Measurements from ENCODE around the gene PPFIBP1.

PPFIBP1 gene

DNA sequence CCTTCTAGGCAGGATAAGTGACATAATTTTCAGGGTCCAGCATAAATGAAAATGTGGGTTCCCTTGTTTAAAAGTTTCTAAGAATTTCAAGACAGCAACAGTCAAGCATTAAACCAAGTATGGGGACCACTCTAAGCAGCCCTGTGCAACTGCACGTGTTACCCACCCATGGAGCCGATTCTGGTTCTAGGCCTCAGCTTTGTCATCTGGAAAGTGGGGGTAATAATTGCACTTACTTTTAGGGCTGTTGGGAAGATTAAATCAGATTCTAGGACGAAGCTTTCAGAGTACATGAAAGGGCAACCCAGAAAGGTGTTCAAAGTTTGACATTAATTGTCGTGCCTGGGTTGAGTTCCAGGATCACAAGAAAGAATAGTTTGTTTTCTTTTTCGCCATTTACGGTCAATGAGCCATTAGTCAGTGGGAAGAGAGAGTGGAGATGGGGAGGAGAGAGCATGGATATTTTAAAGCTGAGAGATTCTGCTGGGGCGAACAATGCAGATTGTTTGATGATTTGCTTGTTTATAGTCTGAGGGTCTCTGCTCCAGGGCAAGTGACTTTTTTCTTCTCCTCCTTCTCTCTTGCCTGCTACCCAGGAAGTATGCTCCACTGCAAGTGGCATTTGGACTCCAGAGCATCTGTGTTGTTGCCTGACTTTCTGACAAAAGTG lies 10.7 kb upstream of the PPFIBP1 start:
- peak in 1 of 3 experiments; percentile 40 for DNase-seq

DNA sequence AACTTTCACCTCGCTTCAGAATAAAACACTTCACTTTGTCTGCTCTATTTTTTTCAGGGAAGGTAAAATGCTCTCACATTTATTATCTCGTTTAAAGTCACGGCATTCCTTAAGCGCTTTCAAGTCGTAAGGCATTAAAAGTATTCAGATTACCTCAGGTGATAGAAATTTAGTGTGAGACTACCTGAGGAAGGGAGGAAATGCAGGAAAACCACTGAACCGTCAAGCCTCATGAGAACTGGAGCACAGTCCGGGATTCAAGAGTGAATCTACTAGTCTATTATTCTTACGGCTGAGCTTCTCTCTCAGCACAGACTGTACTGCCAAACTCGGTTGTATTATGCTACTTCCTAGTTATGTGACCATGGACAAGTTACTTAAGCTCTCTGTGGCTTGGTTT lies 8.3 kb upstream of the PPFIBP1 start:
- DNase-seq, result no peak

DNA sequence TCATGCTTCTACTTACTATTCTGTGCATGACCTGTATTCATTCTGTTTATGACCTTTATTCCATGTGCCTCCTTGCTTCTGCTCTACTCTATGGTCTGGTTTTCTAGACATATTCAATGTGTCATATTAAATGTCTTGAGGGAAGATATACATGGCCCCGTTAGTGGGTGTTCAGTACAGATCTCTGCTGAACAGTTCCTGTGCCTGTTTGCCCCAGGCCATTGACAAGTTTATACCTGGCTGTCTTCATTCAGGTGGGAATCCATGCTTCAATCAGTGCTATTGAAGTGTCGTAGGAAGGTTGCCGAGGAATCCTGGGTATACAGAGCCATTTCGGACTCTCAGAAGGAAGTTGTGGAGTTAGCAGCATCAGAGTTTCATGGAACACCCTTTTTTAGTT lies 7.4 kb upstream of the PPFIBP1 start:
- DNase-seq, result no peak

DNA sequence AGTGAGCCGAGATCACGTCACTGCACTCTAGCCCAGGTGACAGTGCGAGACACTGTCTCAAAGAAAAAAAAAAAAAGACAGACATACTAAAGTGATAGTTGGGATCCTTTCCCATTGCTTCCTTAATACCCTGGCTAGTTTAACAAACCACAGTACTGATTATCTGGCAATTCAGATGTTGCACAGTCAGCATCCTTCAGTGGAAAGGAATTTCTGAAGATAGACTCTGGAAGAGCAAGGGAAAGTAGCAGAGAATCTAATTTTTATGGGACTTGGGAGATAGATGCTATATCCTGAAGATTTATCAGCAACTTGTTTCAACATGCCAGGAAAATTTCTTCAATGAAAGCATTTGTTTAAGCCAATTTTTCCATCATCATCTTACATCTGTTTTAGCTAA lies 6.5 kb upstream of the PPFIBP1 start:
- DNase-seq, result no peak

DNA sequence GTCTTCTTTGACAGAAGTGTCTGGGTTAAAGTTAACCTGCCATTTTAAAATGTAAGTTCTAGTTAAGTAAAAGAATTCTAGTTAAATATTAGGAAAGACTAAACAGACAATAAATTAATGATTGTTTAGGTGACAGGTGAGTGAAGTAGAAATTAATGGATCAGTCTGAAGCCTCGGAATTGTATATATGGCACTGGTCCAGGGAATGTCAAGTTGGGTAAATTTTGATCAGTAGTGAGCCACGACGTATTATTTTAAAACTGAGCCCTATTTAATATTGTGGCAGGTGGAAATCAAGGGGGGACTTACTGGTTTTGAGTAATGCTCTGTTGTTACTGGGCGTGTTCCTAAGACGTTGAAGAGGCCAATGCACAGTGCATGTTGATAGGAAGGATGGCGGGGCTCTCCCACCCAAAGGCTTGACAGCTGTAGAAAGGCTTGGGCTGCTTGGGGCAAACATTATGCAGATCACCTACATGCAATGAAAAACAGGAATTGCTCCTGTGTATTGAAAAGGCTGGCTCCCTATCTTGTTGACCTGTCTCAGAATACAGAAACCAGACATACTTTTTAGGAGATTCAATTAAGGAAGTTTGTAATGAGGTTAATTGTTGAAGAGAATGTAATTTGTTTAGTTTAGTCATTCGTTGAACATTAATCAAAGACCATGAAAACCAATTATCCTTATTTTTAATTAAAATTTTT lies 5.9 kb upstream of the PPFIBP1 start:
- DNase-seq, result peak in 1 of 3 experiments; percentile 38

DNA sequence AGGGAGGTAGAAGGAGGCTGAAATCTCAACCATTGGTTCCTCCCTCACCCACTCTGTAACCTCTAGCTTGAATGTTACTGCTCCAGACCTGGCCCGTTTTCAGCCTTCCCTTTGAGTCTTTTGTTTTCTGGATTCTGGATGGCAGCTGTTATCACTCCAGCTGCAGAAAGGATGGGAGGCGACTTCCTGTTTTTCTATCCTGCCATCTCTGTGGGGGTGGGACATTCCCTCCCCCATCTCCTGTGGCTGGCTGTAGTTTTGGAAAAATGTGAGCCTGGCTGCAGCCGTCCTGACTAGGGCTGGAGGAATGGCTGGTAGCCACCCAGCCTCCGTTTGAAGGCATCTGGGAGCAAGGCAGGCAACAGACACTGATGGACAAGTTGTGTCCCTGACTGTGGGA lies 2.9 kb upstream of the PPFIBP1 start:
- DNase-seq, result no peak

DNA sequence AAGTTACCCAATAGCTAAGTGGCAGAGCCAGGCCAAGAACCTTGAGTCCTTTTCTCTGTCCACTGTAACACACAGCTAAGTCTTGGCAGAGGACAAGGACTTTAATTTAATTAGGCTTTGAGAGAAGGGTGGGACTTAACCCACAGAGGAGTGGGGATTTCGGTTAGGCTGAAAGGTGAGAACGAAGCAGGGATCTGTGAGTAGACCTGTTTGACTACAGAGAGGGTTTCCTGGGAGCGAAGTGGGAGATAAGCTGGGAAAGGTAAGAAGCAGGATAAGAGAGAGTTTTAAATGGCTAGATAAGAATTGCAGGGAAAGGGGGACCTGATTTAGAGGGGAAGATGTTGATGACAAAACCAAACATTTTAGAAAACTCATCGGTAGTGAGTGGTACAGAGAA lies 2.0 kb upstream of the PPFIBP1 start:
- DNase-seq, result no peak

DNA sequence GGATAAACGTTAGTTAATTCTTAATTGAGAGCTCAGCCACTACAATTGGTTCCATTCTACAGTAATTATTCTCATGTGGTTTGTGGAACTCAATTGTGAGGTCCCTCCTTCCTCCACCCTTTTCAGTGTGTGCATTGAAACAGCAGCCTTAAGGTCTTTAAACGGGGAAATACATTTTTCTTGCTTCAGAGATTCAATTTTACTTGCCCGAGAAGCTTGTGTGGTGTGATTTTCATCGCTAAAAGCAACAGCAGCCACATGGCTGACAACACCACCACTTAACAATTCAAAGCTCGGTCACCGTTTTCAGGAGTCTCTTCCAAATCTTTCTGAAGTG lies 733 bp upstream of the PPFIBP1 start:
- no peak for DNase-seq

DNA sequence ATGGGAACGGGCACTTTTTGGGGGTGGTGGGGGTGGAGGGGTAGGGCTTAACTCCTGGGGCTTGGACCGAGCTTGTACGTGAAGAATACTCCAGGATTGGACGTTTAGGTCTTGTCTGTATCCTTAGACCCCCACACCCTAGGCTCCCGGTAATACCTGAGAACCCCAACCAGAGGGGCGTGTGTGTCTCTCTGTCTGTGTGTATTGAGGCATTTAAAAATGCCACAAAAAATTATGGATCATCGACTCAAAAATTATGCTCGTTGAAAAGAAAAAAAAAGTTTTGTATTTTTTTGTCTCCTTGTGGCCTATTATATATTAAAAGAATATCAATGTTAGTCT lies 459 bp downstream of the PPFIBP1 start:
- DNase-seq, result no peak

DNA sequence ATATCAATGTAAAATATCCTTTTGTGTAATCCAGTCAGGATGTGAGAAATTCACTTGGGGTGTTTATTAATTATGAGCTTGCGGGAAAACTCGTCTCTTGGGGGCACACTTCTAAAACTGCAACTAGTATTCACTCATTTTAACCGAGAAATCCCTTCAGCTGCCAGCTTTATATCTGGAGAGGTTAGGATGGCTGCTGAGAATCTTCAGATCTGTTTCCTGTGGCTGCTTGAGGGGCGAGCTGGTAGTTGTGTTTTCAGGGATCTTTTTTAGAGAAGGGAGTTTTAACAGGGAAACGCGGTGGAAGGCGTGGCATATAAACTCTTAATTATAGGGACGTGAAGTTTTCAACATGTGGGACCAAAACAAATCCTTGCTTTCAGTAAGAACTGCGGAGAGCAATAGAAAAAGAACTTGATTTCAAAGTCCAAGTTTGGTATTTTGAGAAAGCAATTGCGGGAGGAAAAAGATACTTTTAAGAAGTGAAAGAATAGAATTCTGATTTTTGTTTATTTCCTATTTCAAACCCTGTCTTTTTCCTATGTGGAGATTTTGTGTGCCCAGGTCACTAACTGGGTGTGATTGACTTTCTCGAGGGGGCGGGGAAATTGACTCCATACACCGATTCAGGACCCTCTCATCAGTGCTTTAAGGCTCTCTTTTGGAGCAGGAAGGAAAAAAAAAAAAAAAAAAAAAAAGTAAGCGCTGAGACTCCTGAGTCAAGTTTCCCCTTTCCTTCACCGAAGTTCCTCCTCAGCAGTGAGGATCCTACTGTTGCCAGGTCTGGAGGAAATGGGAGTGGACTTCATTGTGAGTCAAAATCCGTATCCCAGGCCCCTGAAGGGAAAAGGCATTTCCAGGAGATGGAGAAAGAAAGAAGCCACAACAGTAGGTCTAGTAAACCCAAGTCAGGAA lies 1.1 kb downstream of the PPFIBP1 start:
- DNase-seq, result peak in 1 of 3 experiments; percentile 50

DNA sequence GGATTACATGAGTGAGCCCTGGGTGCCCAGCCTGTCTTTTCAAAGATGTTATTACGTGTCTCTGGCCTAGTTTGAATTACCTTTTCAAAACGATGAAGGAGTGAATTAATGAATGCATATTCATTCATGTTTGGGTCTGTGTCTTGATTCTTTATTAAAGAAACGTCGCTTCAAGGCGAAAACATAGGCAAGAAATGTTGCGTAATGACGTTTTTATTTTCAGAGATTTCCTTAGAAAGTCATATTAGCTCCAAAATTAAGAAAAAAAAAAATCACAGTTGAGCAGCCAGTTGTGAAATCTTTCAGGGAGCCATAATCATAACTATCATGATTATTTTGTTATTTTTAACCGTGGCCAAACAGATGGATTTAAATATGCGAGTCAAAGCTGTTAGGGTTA lies 3.5 kb downstream of the PPFIBP1 start:
- DNase-seq, result no peak

DNA sequence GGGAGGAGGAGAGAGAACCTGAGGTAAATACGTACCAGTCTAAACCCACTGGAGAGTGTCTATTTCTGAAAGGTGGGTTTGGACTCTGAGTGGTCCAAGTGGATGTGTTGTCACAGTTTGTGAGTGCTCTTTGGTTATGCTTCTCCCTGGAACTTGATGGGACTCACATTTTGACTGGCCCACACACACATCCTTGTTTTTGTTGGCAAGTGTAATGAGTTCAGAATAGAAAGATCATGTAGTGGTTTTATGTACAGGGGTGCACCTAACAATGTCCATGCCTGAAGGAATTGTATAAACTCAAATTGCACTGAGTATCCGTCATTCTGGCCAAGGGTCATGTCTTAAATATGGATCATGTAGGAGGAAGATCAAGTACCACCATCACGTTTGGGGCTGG lies 4.8 kb downstream of the PPFIBP1 start:
- no peak for DNase-seq

DNA sequence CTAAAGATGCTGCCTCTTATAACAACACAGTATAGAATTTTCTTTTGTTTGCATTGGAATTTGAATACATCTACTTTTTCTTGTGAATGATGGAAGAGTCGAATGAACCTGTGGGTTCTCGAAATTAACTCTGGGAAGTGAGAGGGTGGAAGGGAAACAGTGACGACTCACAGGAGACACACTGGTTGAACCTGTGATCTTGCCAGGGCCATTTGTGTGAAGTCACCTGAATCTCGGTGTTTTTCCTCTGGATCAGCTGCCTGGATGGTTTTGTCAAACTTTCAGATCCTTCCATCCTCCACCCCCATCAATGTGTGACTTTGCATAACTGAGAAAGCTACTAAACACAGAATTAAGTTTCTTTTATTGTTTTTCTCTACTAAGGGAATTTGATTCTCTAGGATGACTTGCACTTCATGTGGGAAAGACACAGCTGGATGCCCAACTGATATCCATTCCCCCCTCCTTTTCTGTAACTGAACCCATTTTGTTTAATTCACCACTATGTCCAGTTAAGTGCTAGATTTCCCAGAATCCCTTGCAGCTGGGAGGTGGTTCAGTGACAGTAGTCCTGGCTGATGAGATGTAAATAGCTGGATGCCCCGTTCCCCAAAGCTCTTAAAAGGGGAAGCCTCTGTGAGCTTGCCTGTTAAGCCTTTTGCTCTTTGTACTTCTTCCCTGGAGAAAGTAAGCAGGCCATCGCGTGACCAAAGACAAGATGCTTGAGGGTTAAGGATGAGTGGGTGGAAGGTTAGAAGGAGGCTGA lies 6.3 kb downstream of the PPFIBP1 start:
- DNase-seq, result no peak

DNA sequence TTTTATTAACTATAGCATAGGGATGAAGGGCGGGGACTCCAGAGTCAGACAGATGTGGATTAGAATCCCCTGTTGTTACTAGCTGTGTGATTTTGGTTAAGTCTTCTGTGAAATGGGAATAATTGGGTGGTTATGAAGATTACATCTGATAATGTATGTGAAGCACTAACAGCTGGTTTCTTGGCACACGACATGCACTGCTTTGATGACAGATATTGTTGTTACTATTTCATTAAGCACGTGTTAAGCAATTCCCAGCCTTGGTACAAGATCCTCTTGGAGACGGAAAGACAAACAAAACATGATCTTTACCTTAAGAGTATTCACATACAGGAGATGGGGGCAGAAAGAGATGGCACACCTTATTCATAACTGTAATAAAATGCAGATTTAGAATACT lies 7.9 kb downstream of the PPFIBP1 start:
- no peak for DNase-seq

DNA sequence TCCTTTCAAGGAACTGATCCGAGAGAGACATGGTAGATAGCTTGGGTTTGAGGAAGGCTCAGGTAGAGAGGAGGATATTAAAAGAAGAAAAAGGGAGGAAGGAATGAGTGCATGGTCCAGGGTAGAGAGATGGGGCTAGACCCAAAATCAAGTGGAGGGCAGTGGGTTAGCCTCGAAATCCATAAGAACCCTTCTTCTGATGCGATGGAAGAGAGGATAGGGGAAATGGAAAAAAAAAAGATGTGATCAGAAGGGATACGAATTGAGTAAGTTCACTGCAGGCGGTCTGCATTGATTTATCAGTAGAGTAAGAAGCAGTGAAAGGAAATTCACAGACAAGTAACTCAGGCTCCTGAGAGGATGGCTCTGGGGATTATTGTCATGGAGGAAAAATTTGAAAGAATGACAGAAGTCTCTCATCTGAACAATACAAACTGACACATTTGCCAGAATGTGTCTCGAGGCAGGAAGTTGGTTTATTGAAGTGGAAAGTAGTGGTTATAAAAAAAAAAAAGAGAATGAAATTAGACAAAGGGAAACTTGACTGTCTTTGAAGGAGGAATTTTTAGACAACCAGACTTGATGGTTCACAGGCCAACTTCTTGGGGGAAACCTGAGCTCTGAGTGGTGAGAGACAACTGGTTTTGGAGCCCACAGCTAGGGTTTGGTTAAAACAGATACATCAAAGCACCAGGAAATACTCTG lies 10.2 kb downstream of the PPFIBP1 start:
- no peak for DNase-seq

DNA sequence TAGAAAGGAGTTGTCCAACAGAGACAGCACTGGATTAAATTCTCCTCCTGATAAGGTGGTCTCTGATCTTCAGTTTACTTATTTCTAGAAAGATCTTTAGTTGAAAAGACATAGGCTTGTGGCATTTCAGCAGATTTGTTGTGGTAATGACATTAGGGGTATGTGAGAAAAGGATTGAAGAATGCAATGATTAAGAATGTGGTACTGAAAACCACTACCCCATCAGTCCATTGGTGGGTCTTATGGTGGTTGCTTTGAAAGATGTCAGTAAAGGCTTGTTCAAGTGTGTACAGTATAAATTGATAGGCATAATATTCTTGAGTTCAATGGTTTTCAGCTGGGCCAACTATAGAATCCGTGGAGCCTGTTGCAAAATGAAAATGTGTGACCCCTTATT lies 10.8 kb downstream of the PPFIBP1 start:
- DNase-seq, result no peak

DNA sequence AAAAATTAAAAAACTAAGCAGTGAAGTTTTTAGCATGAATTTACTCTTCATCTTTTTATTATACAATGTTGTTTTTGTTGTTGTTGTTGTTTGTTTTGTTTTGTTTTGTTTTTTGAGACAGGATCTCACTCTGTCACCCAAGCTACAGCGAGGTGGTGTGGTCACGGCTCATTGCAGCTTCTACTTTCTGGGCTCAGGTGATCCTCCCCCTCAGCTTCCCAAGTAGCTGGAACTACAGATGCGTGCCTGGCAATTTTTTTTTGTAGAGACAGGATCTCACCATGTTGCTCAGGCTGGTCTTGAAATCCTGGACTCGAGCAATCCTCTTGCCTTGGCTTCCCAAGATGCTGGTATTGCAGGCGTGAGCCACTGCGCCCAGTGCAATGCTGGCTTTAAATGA lies 11.3 kb downstream of the PPFIBP1 start:
- DNase-seq, result no peak

DNA sequence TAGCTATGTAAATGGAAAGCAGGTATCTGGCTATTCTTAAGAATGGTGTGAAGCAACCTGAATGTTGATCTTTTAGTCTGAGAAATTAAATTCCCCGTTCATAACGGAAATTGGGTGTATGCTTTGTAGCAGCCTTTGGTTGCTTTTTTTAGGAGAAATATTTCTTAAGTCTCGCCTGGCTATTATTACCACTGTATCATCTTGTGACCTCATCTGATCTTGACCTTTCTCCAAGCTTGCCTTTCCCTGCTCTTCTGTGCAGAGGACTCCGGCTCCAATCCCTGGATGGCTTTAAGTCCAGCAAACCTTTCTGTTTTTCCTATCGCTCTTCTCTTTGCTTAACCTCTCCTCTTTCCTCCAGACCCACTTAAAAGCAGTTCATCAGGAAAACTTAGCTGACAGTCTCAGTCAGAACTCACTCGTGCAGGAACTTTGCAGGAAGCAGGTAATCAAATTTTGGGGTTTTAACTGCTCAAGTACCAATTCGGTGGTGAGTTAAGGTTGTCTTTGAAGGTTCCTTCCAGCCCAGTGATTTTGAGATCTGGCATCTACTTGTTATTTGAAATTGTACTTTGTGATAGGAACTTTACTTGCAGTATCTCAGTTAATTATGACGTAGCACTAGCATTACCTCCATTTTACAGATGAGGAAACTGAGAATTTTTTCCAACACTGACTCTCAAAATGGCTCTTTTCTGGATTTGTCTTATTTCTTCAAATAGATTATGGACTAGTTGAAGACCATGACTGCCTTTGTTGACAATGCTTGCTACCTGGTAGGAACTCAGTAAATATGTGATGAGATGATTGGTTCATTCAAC lies 14.1 kb downstream of the PPFIBP1 start:
- DNase-seq, result no peak

DNA sequence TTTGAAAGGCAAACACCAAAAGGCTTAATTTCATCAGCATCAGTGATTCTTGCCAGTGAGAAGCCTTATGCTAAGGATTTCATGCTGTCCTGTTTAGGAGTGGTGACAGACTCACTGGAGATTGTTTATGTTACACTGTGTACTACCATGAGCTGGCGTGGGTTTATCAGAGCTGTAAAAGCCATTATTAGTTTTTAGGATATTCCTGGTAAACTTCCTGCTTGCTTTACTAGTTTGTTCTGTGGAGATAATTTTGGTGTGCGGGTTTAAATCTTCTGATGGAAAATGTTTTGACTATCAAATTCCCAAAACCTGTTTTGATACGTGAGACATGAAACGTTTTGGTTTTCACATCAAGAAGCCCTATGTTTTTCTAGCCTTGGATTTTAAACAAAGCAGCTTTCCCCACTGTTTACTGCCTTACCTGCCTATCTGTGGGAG lies 15.2 kb downstream of the PPFIBP1 start:
- no peak for DNase-seq

DNA sequence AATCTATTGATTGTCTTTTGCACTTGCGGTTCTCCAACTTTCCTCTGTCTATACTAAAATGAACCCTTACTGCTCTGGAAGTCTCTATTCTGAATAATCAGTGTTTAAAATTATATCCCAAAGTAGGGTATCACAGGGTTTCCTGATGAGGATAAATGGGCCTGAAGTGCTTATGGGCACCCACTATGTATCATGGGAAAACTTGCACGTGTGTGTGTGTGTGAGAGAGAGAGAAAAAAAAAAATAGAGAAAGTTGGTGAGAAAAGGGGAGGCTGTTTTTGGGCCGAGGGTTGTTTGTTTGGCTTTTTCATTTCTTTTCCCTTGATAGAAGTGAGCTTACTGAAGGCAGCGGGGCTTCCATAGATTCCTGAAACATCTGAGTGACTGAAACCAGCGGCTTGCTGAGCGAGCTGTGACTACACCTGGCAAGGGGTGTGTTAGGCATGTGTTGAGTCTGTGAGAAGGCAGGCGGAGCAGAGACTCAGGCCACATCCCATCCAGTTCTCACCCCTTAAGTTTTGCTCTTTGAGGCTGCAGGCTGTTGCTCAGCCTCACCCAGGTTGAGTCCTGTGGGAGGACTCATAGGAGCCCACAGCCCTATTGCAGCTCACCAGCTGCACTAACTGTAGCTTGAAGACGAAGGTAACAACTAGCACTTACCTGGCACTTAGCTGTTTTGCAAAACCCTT lies 17.2 kb downstream of the PPFIBP1 start:
- no peak for DNase-seq

DNA sequence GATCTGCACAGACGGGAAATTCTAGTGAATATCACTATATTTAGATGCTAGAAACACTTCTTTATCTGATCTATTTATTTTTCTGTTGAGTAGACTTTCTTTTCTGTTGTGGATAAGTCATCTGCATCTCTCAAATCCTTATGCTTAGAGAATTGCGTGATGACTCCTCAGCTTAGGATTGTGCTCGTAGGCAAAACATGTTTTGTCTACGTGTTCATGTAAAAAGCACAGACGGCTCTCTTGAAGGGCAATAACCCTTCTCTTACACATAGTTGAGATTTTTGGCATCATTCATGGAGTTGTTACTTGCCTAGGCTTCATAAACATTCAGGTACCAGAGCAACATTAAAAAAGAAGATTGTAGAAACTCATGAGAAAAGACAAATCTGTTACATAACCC lies 18.6 kb downstream of the PPFIBP1 start:
- no peak for DNase-seq
